Measurements from ENCODE around the gene FUOM.

The FUOM gene

GRCh38 chr10:133394801-133395221, 37.0 kb upstream of the FUOM start:
- CTCF ChIA-PET, result no interaction called here
- POLR2A ChIA-PET, result interaction anchor here (0.7 to 1.8 kb wide), 3 partner anchors 15 to 66 kb away, joined by 3 to 8 read pairs (median 3); partner anchors contain the start of gene PAOX
- DNase-seq (ENCODE audit: extremely low spot score), result peak; percentile 11
- TF ChIP-seq CTBP1 (IDR thresholded peaks at IDR 0.05; ENCODE audit: borderline replicate concordance) (no peak), TARDBP (IDR thresholded peaks at IDR 0.05) (no peak), SP1 (IDR thresholded peaks at IDR 0.05) (no peak), ZNF384 (IDR thresholded peaks at IDR 0.05) (no peak), PKNOX1 (IDR thresholded peaks at IDR 0.05) (no peak), FOXM1 (IDR thresholded peaks at IDR 0.05; ENCODE audit: borderline replicate concordance) (no peak), BHLHE40 (IDR thresholded peaks at IDR 0.05; ENCODE audit: borderline replicate concordance) (no peak), L3MBTL2 (conservative IDR thresholded peaks at IDR 0.05) (no peak), ELF4 (IDR thresholded peaks at IDR 0.05) (no peak), NFRKB (IDR thresholded peaks at IDR 0.05) (no peak), HDGF (IDR thresholded peaks at IDR 0.05; ENCODE audit: borderline replicate concordance) (no peak), SUZ12 (IDR thresholded peaks at IDR 0.05) (no peak), ARNT (IDR thresholded peaks at IDR 0.05) (no peak), FOXK2 (IDR thresholded peaks at IDR 0.05) (no peak), LEF1 (IDR thresholded peaks at IDR 0.05; ENCODE audit: borderline replicate concordance) (no peak), FOXA1 (IDR thresholded peaks at IDR 0.05) (no peak)

GRCh38 chr10:133394064-133394663, 36.3 kb upstream of the FUOM start, which contains the start of gene MTG1:
TSS of gene MTG1 (plus strand) at chr10:133394157. CDS start at chr10:133394221, 64 bp downstream.
- TF ChIP-seq ZNF384 (IDR thresholded peaks at IDR 0.05) (no peak), FOXA1 (IDR thresholded peaks at IDR 0.05) (no peak), FOXM1 (IDR thresholded peaks at IDR 0.05; ENCODE audit: borderline replicate concordance) (no peak), ELF4 (IDR thresholded peaks at IDR 0.05) (peak; percentile 54; the same call in 1 of the 2 replicates), FOXK2 (IDR thresholded peaks at IDR 0.05) (no peak), LEF1 (IDR thresholded peaks at IDR 0.05; ENCODE audit: borderline replicate concordance) (no peak; the same call in 1 of the 2 replicates), CTBP1 (IDR thresholded peaks at IDR 0.05; ENCODE audit: borderline replicate concordance) (peak; percentile 49; the same call in 1 of the 2 replicates), SP1 (IDR thresholded peaks at IDR 0.05) (no peak), BHLHE40 (IDR thresholded peaks at IDR 0.05; ENCODE audit: borderline replicate concordance) (no peak), SUZ12 (IDR thresholded peaks at IDR 0.05) (no peak), NFRKB (IDR thresholded peaks at IDR 0.05) (no peak), PKNOX1 (IDR thresholded peaks at IDR 0.05) (no peak), TARDBP (IDR thresholded peaks at IDR 0.05) (no peak), L3MBTL2 (conservative IDR thresholded peaks at IDR 0.05) (peak; percentile 46; the same call in 1 of the 2 replicates), HDGF (IDR thresholded peaks at IDR 0.05; ENCODE audit: borderline replicate concordance) (peak; percentile 52; the same call in 1 of the 2 replicates), ARNT (IDR thresholded peaks at IDR 0.05) (no peak)
- CTCF ChIA-PET, result no interaction called here
- peak; percentile 100 for DNase-seq (ENCODE audit: extremely low spot score)
- POLR2A ChIA-PET, result interaction anchor here (0.7 to 1.8 kb wide), 4 partner anchors 10 to 65 kb away, joined by 3 to 8 read pairs (median 4); partner anchors contain the start of gene PAOX

- POLR2A ChIA-PET, result interaction anchor here (1.0 to 1.8 kb wide), 3 partner anchors 9 to 64 kb away, joined by 3 to 8 read pairs (median 4); partner anchors contain the start of gene PAOX
- TF ChIP-seq FOXM1 (IDR thresholded peaks at IDR 0.05; ENCODE audit: borderline replicate concordance), result no peak
- TF ChIP-seq SP1 (IDR thresholded peaks at IDR 0.05), result no peak
- TF ChIP-seq TARDBP (IDR thresholded peaks at IDR 0.05), result no peak
- TF ChIP-seq CTBP1 (IDR thresholded peaks at IDR 0.05; ENCODE audit: borderline replicate concordance), result no peak
- TF ChIP-seq L3MBTL2 (conservative IDR thresholded peaks at IDR 0.05), result no peak
- TF ChIP-seq PKNOX1 (IDR thresholded peaks at IDR 0.05), result no peak
- no peak for TF ChIP-seq NFRKB (IDR thresholded peaks at IDR 0.05)
- no peak for TF ChIP-seq FOXA1 (IDR thresholded peaks at IDR 0.05)
- TF ChIP-seq ARNT (IDR thresholded peaks at IDR 0.05), result no peak
- no peak for TF ChIP-seq LEF1 (IDR thresholded peaks at IDR 0.05; ENCODE audit: borderline replicate concordance)
- no peak for TF ChIP-seq SUZ12 (IDR thresholded peaks at IDR 0.05)
- no peak for TF ChIP-seq ELF4 (IDR thresholded peaks at IDR 0.05)
- no peak for TF ChIP-seq HDGF (IDR thresholded peaks at IDR 0.05; ENCODE audit: borderline replicate concordance)
- TF ChIP-seq FOXK2 (IDR thresholded peaks at IDR 0.05), result no peak
- no peak for TF ChIP-seq BHLHE40 (IDR thresholded peaks at IDR 0.05; ENCODE audit: borderline replicate concordance)
- no peak for TF ChIP-seq ZNF384 (IDR thresholded peaks at IDR 0.05)
- DNase-seq (ENCODE audit: extremely low spot score), result no peak
- CTCF ChIA-PET, result no interaction called here
These were observed 35.7 kb upstream of the FUOM start for GRCh38 chr10:133393401-133394063.

- no peak for TF ChIP-seq NFRKB (IDR thresholded peaks at IDR 0.05)
- no peak for TF ChIP-seq ELF4 (IDR thresholded peaks at IDR 0.05)
- TF ChIP-seq L3MBTL2 (conservative IDR thresholded peaks at IDR 0.05), result no peak
- no peak for TF ChIP-seq SUZ12 (IDR thresholded peaks at IDR 0.05)
- no peak for TF ChIP-seq TARDBP (IDR thresholded peaks at IDR 0.05)
- no peak for TF ChIP-seq CTBP1 (IDR thresholded peaks at IDR 0.05; ENCODE audit: borderline replicate concordance)
- TF ChIP-seq HDGF (IDR thresholded peaks at IDR 0.05; ENCODE audit: borderline replicate concordance), result no peak
- TF ChIP-seq LEF1 (IDR thresholded peaks at IDR 0.05; ENCODE audit: borderline replicate concordance), result no peak
- no peak for TF ChIP-seq FOXM1 (IDR thresholded peaks at IDR 0.05; ENCODE audit: borderline replicate concordance)
- TF ChIP-seq PKNOX1 (IDR thresholded peaks at IDR 0.05), result no peak
- CTCF ChIA-PET, result no interaction called here
- no peak for DNase-seq (ENCODE audit: extremely low spot score)
- POLR2A ChIA-PET, result interaction anchor here (0.7 kb wide), 1 partner anchor 13 kb away, joined by 3 read pairs; the partner anchor contains the start of gene PAOX
These were observed 34.1 kb upstream of the FUOM start for GRCh38 chr10:133391761-133392518.
